Liver (tissue), 9 donors: Measurements from ENCODE around the gene CDK5R2. TPM values are rescaled to one million over a fixed set of nuclear protein-coding genes. Genes with fewer than 3 reads are reported as not detected.

ENCODE experiments used
- DNase-seq: peaks from one replicate; pipeline ENCODE4 v3.0.0-alpha.2; 2017; ENCODE audit warnings: low spot score
- H3K27ac ChIP-seq, 2 donors: one replicate each; pipeline ENCODE4 v1.7.0; 2013; ENCODE audit warnings: inconsistent platforms in 2 of 2, low read length in 2 of 2, control low read depth in 1 of 2, low read depth in 1 of 2, mild to moderate bottlenecking in 1 of 2
- H3K27me3 ChIP-seq, 4 donors: one replicate each; pipeline versions ENCODE4 v1.6.1 to v1.7.0; 2013; ENCODE audit warnings: low read length in 3 of 4, inconsistent platforms in 1 of 4, mild to moderate bottlenecking in 1 of 4, moderate library complexity in 1 of 4; ENCODE audit not compliant: control insufficient read depth in 4 of 4, insufficient read depth in 4 of 4
- H3K36me3 ChIP-seq, 4 donors: one replicate each; pipeline versions ENCODE4 v1.6.1 to v1.7.0; 2013; ENCODE audit warnings: low read length in 3 of 4, mild to moderate bottlenecking in 3 of 4, low read depth in 1 of 4, moderate library complexity in 1 of 4; ENCODE audit not compliant: control insufficient read depth in 4 of 4, insufficient read depth in 3 of 4
- H3K4me1 ChIP-seq, 4 donors: one replicate each; pipeline versions ENCODE4 v1.6.1 to v1.7.0; 2013; ENCODE audit warnings: low read length in 3 of 4, mild to moderate bottlenecking in 3 of 4, moderate library complexity in 1 of 4; ENCODE audit not compliant: control insufficient read depth in 4 of 4, insufficient read depth in 4 of 4
- H3K4me3 ChIP-seq, 3 donors: one replicate each; pipeline versions ENCODE4 v1.6.1 to v1.7.0; 2013; ENCODE audit warnings: low read length in 3 of 3, control low read depth in 1 of 3, low read depth in 1 of 3, mild to moderate bottlenecking in 1 of 3
- H3K9ac ChIP-seq, 2 donors: one replicate each; pipeline ENCODE4 v1.7.0; 2013; ENCODE audit warnings: low read length in 2 of 2, mild to moderate bottlenecking in 2 of 2, moderate library complexity in 2 of 2, control low read depth in 1 of 2, low read depth in 1 of 2
- H3K9me3 ChIP-seq, 4 donors: one replicate each; pipeline versions ENCODE4 v1.6.1 to v1.7.0; 2013; ENCODE audit warnings: low read length in 3 of 4; ENCODE audit not compliant: control insufficient read depth in 4 of 4
- ATF3 ChIP-seq: IDR thresholded peaks from 2 replicates; pipeline ENCODE4 v1.6.1; 2016; ENCODE audit warnings: antibody characterized with exemption
- CTCF ChIP-seq: fragments of 150-350 bp; IDR thresholded peaks from 2 replicates; pipeline ENCODE4 v1.5.1; 2017; ENCODE audit warnings: improper control_type of control experiment, low read depth, low read length; ENCODE audit not compliant: missing input control
- EGR1 ChIP-seq, 2 donors: IDR thresholded peaks; 2 replicates each; pipeline ENCODE4 v1.6.1; 2016 to 2018; ENCODE audit warnings: antibody characterized with exemption in 2 of 2, low read depth in 2 of 2
- FOXA1 ChIP-seq: IDR thresholded peaks from 2 replicates; pipeline ENCODE4 v1.6.1; 2016; ENCODE audit warnings: antibody characterized with exemption
- FOXA2 ChIP-seq: IDR thresholded peaks from 2 replicates; pipeline ENCODE4 v1.6.1; 2016; ENCODE audit warnings: antibody characterized with exemption
- GABPA ChIP-seq, 2 donors: IDR thresholded peaks in 1 of 2; conservative IDR thresholded peaks in 1 of 2; 2 replicates each; pipeline ENCODE4 v1.6.1; 2016; ENCODE audit warnings: antibody characterized with exemption in 2 of 2, mild to moderate bottlenecking in 1 of 2, moderate library complexity in 1 of 2
- HNF4A ChIP-seq, 2 donors: conservative IDR thresholded peaks; 2 replicates each; pipeline ENCODE4 v1.6.1; 2016; ENCODE audit warnings: antibody characterized with exemption in 2 of 2, mild to moderate bottlenecking in 2 of 2
- HNF4G ChIP-seq: IDR thresholded peaks from 2 replicates; pipeline ENCODE4 v1.6.1; 2016; ENCODE audit warnings: antibody characterized with exemption
- JUND ChIP-seq, 2 donors: IDR thresholded peaks; 2 replicates each; pipeline ENCODE4 v1.6.1; 2016; ENCODE audit warnings: antibody characterized with exemption in 2 of 2
- MAX ChIP-seq: IDR thresholded peaks from 2 replicates; pipeline ENCODE4 v1.6.1; 2016; ENCODE audit warnings: antibody characterized with exemption
- NR2F2 ChIP-seq: IDR thresholded peaks from 2 replicates; pipeline ENCODE4 v1.6.1; 2016; ENCODE audit warnings: antibody characterized with exemption
- RAD21 ChIP-seq, 2 donors: IDR thresholded peaks; 2 replicates each; pipeline ENCODE4 v1.6.1; 2016; ENCODE audit warnings: antibody characterized with exemption in 2 of 2, mild to moderate bottlenecking in 2 of 2
- RXRA ChIP-seq, 2 donors: IDR thresholded peaks; 2 replicates each; pipeline ENCODE4 v1.6.1; 2017 to 2018; ENCODE audit warnings: antibody characterized with exemption in 2 of 2, mild to moderate bottlenecking in 1 of 2
- TAF1 ChIP-seq: conservative IDR thresholded peaks from 2 replicates; pipeline ENCODE4 v1.6.1; 2016; ENCODE audit warnings: antibody characterized with exemption, mild to moderate bottlenecking
- YY1 ChIP-seq: IDR thresholded peaks from 2 replicates; pipeline ENCODE4 v1.6.1; 2016; ENCODE audit warnings: antibody characterized with exemption, mild to moderate bottlenecking
- ZBTB33 ChIP-seq: IDR thresholded peaks from 2 replicates; pipeline ENCODE4 v1.6.1; 2016; ENCODE audit warnings: antibody characterized with exemption
- WGBS: extraction: QIAGEN DNeasy Blood & Tissue Kit; methylation state at CpG from one replicate; pipeline ENCODE4 v1.1.7; 2013; 5-methylcytosine and 5-hydroxymethylcytosine counted together
- polyA plus RNA-seq, 2 donors: library from polyadenylated mRNA; stranded (reverse) in 1 of 2; unstranded in 1 of 2; fragments of 200-250 nt in 1 of 2; fragments of >200 nt in 1 of 2; fragmentation: Nextera tagmentation in 1 of 2; extraction: Ambion mirVana in 1 of 2; gene quantifications; one replicate each; pipeline versions ENCODE4 v1.2.1 to v1.2.3, GENCODE V29; 2013 to 2015
- total RNA-seq, 2 donors: library from RNA; depleted of rRNA; stranded (reverse); fragments of >200 nt; gene quantifications; one replicate each; pipeline ENCODE4 v1.2.3, GENCODE V29; 2014
- TF ChIP-seq, protein P1 (sequence below): IDR thresholded peaks from 2 replicates; pipeline ENCODE4 v1.6.1; 2016; ENCODE audit warnings: antibody characterized with exemption, mild to moderate bottlenecking
- donor health status: healthy.
- donor health status: healthy.
- donor health status: healthy.
- donor health status: healthy.
- donor health status: healthy.

Gene CDK5R2
- total and polyA plus RNA-seq, 4 donors, result not detected

- H3K4me1 ChIP-seq, result peaks cover 16 to 54% (median 31%) of the 10 kb centered on the region in 4 donors
Observed at GRCh38 chr2:218997731-218998130, 38.3 kb downstream of the CDK5R2 start.

More at GRCh38 chr2:218997731-218998130, 38.3 kb downstream of the CDK5R2 start:
- Histone ChIP-seq H3K27me3 (peaks cover 5 to 13% (median 6%) of the 10 kb centered on the region in 4 donors), H3K9ac (no peak overlapping the region), H3K27ac (no peak overlapping the region), H3K4me3 (no peak overlapping the region), H3K36me3 (no peaks in the 10 kb centered on the region), H3K9me3 (no peaks in the 10 kb centered on the region)
- no peak for DNase-seq
- WGBS, result 64% methylated on average over 2 of the region's 2 CpGs
- TF ChIP-seq TAF1, result no peak
- TF ChIP-seq FOXA2, result no peak
- no peak for TF ChIP-seq JUND (IDR thresholded peaks at IDR 0.05)
- no peak for TF ChIP-seq MAX
- TF ChIP-seq GABPA (IDR thresholded peaks at IDR 0.05 in 1 of 2, conservative IDR thresholded peaks at IDR 0.05 in 1 of 2), result no peak
- TF ChIP-seq RAD21 (IDR thresholded peaks at IDR 0.05), result no peak
- no peak for TF ChIP-seq ZBTB33
- no peak for TF ChIP-seq ATF3
- TF ChIP-seq HNF4A (conservative IDR thresholded peaks at IDR 0.05), result no peak
- no peak for TF ChIP-seq RXRA (IDR thresholded peaks at IDR 0.05)
- no peak for TF ChIP-seq FOXA1
- no peak for TF ChIP-seq NR2F2
- TF ChIP-seq YY1, result no peak
- TF ChIP-seq, protein P1, sequence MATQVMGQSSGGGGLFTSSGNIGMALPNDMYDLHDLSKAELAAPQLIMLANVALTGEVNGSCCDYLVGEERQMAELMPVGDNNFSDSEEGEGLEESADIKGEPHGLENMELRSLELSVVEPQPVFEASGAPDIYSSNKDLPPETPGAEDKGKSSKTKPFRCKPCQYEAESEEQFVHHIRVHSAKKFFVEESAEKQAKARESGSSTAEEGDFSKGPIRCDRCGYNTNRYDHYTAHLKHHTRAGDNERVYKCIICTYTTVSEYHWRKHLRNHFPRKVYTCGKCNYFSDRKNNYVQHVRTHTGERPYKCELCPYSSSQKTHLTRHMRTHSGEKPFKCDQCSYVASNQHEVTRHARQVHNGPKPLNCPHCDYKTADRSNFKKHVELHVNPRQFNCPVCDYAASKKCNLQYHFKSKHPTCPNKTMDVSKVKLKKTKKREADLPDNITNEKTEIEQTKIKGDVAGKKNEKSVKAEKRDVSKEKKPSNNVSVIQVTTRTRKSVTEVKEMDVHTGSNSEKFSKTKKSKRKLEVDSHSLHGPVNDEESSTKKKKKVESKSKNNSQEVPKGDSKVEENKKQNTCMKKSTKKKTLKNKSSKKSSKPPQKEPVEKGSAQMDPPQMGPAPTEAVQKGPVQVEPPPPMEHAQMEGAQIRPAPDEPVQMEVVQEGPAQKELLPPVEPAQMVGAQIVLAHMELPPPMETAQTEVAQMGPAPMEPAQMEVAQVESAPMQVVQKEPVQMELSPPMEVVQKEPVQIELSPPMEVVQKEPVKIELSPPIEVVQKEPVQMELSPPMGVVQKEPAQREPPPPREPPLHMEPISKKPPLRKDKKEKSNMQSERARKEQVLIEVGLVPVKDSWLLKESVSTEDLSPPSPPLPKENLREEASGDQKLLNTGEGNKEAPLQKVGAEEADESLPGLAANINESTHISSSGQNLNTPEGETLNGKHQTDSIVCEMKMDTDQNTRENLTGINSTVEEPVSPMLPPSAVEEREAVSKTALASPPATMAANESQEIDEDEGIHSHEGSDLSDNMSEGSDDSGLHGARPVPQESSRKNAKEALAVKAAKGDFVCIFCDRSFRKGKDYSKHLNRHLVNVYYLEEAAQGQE, result no peak
- TF ChIP-seq HNF4G, result no peak
- no peak for TF ChIP-seq EGR1 (IDR thresholded peaks at IDR 0.05; ENCODE audit: low read depth in 2 of 2)
- TF ChIP-seq CTCF, result no peak
